Fibroblast of lung (primary cell): ENCODE measurements around the gene SETX. TPM values are rescaled to one million over a fixed set of nuclear protein-coding genes. Genes with fewer than 3 reads are reported as not detected.

Experiments used
- DNase-seq, 2 donors: peaks; one replicate each; pipeline versions ENCODE4 v3.0.0 to v3.0.0-alpha.2; 2010; ENCODE audit warnings: low read depth in 2 of 2
- H2AFZ ChIP-seq: 2 replicates; pipeline ENCODE4 v1.5.1; 2012; ENCODE audit warnings: low read length, control low read depth, inconsistent platforms
- H3K27ac ChIP-seq: 2 replicates; pipeline ENCODE4 v1.5.1; 2011; ENCODE audit warnings: low read length, control low read depth; ENCODE audit not compliant: insufficient read depth
- H3K27me3 ChIP-seq: 2 replicates; pipeline ENCODE4 v1.5.1; 2011; ENCODE audit warnings: mild to moderate bottlenecking, low read length; ENCODE audit not compliant: control insufficient read depth, insufficient read depth
- H3K36me3 ChIP-seq: 2 replicates; pipeline ENCODE4 v1.5.1; 2011; ENCODE audit warnings: low read length; ENCODE audit not compliant: control insufficient read depth, insufficient read depth
- H3K4me1 ChIP-seq: 2 replicates; pipeline ENCODE4 v1.5.1; 2011; ENCODE audit warnings: low read length; ENCODE audit not compliant: control insufficient read depth, insufficient read depth; ENCODE audit errors: extremely low read depth
- H3K4me2 ChIP-seq: 2 replicates; pipeline ENCODE4 v1.5.1; 2011; ENCODE audit warnings: low read length, control low read depth; ENCODE audit not compliant: insufficient read depth; ENCODE audit errors: extremely low read depth
- H3K4me3 ChIP-seq, 4 experiments: fragments of 200-600 bp in 1 of 4; sonication (generic) in 1 of 4; replicated peaks in 1 of 4; 2 replicates each; pipeline ENCODE4 v1.5.1; 2011 to 2016; ENCODE audit warnings: low read length in 4 of 4, low read depth in 3 of 4, mild to moderate bottlenecking in 3 of 4, control low read depth in 2 of 4, inconsistent platforms in 1 of 4, mixed read lengths in 1 of 4; ENCODE audit not compliant: insufficient read depth in 1 of 4; ENCODE audit errors: control extremely low read depth in 1 of 4
- H3K79me2 ChIP-seq: 2 replicates; pipeline ENCODE4 v1.5.1; 2012; ENCODE audit warnings: mild to moderate bottlenecking, low read length, inconsistent platforms; ENCODE audit not compliant: control insufficient read depth, insufficient read depth
- H3K9ac ChIP-seq: 2 replicates; pipeline ENCODE4 v1.5.1; 2011; ENCODE audit warnings: mild to moderate bottlenecking, low read length, control low read depth; ENCODE audit not compliant: insufficient read depth
- H3K9me3 ChIP-seq: 2 replicates; pipeline ENCODE4 v1.5.1; 2012; ENCODE audit warnings: low read depth, low read length; ENCODE audit not compliant: control insufficient read depth, insufficient read depth
- H4K20me1 ChIP-seq: 2 replicates; pipeline ENCODE4 v1.5.1; 2011; ENCODE audit warnings: low read length; ENCODE audit not compliant: control insufficient read depth, insufficient read depth; ENCODE audit errors: extremely low read depth
- EZH2 ChIP-seq: IDR thresholded peaks from 2 replicates; pipeline ENCODE4 v1.5.1; 2012; ENCODE audit warnings: low read length, control low read depth, mild to moderate bottlenecking; ENCODE audit errors: missing control alignments
- polyA plus RNA-seq, 2 donors: library from polyadenylated mRNA; depleted of rRNA in 1 of 2; stranded (reverse) in 1 of 2; unstranded in 1 of 2; fragments of >200 nt; gene quantifications; 2 replicates each; pipeline ENCODE4 v1.2.1, GENCODE V29; 2011 to 2012; ENCODE audit warnings: missing spikeins in 1 of 2
- total RNA-seq: library from RNA; depleted of rRNA; stranded (reverse); fragments of >200 nt; gene quantifications from 2 replicates; pipeline ENCODE4 v1.2.1, GENCODE V29; 2014
- TF ChIP-seq, protein P1 (sequence below), 2 donors: IDR thresholded peaks in 1 of 2; conservative IDR thresholded peaks in 1 of 2; 1 replicate in 1 of 2; 2 replicates in 1 of 2; pipeline ENCODE4 v1.5.1; 2011 to 2012; ENCODE audit warnings: low read length in 2 of 2, control low read depth in 1 of 2, inconsistent platforms in 1 of 2, low read depth in 1 of 2, mild to moderate bottlenecking in 1 of 2

The SETX gene
- total and polyA plus RNA-seq, 2 donors (not counting 1 experiment from before 2014, with no cell fraction given) = 31.5 to 78.3 TPM

DNA sequence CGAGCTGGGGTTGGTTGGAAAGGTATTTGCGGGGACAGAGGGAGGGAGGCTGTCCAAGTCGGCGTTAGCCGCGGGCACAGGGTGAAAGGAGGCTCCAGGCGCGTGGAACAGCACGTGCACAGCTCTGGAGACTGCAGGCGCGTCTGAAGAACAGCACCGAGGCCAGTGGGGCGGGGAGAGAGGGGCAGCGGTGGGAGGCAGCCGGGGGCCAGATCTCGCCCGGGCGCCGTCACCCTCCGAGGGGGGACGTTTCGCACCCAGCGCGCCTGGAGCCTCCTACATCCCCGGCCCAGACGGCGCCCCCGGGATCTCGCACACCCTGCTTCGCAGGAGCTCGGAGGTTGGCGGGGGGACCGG is 113.3 kb downstream of the SETX start:
- H2AFZ ChIP-seq = no peak overlapping the region
- peaks cover 18% of the 10 kb centered on the region for H3K27me3 ChIP-seq
- H3K36me3 ChIP-seq = no peaks in the 10 kb centered on the region
- H4K20me1 ChIP-seq = no peaks in the 10 kb centered on the region
- H3K4me2 ChIP-seq = peak overlapping the region; percentile 79
- H3K79me2 ChIP-seq = no peaks in the 10 kb centered on the region
- peak overlapping the region; percentile 7 to 55 (median 53) for H3K4me3 ChIP-seq
- TF ChIP-seq, protein P1, sequence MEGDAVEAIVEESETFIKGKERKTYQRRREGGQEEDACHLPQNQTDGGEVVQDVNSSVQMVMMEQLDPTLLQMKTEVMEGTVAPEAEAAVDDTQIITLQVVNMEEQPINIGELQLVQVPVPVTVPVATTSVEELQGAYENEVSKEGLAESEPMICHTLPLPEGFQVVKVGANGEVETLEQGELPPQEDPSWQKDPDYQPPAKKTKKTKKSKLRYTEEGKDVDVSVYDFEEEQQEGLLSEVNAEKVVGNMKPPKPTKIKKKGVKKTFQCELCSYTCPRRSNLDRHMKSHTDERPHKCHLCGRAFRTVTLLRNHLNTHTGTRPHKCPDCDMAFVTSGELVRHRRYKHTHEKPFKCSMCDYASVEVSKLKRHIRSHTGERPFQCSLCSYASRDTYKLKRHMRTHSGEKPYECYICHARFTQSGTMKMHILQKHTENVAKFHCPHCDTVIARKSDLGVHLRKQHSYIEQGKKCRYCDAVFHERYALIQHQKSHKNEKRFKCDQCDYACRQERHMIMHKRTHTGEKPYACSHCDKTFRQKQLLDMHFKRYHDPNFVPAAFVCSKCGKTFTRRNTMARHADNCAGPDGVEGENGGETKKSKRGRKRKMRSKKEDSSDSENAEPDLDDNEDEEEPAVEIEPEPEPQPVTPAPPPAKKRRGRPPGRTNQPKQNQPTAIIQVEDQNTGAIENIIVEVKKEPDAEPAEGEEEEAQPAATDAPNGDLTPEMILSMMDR (conservative IDR thresholded peaks at IDR 0.05 in 1 of 2, IDR thresholded peaks at IDR 0.05 in 1 of 2; ENCODE audit: low read depth in 1 of 2, low read length in 2 of 2) = no peak
- no peak for TF ChIP-seq EZH2
- no peaks in the 10 kb centered on the region for H3K9me3 ChIP-seq
- DNase-seq = no peak
- H3K9ac ChIP-seq = peak overlapping the region; percentile 10
- H3K27ac ChIP-seq = no peak overlapping the region
- peaks cover 16% of the 10 kb centered on the region for H3K4me1 ChIP-seq

DNA sequence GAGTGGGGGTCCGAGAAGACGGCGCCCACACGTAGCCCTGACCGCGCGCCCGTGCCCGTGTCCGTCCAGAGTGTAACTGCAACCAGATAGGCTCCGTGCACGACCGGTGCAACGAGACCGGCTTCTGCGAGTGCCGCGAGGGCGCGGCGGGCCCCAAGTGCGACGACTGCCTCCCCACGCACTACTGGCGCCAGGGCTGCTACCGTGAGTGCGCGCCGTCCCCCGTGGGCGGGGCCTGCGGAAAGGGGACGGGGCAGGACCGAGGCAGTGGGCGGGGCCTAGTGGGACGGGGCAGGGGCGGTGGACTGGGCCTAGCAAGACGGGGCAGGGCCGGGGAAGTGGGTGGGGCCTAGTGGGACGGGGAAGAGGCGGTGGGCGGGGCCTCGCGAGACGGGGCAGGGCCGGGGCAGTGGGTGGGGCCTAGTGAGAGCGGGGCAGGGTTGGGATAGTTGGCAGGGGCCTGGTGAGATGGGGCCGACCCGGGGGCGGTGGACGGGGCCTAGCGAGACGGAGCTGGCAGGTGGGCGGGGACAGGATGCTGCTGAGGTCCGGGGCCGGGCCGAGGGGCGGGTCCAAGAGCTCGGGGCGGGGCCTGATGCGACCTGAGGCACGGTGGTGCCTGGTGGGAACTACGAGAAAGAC is 113.8 kb downstream of the SETX start:
- Histone ChIP-seq H3K27me3 (peaks cover 18% of the 10 kb centered on the region), H3K4me3 (peak overlapping the region; percentile 7 to 55 (median 53)), H3K79me2 (no peaks in the 10 kb centered on the region), H3K27ac (no peak overlapping the region), H3K4me1 (peaks cover 16% of the 10 kb centered on the region), H3K9me3 (no peaks in the 10 kb centered on the region), H3K9ac (no peak overlapping the region), H3K36me3 (no peaks in the 10 kb centered on the region), H2AFZ (peak overlapping the region; percentile 26), H3K4me2 (peak overlapping the region; percentile 79), H4K20me1 (no peaks in the 10 kb centered on the region)
- peak; percentile 76 to 90 for DNase-seq
- no peak for TF ChIP-seq EZH2
- TF ChIP-seq, protein P1 (conservative IDR thresholded peaks at IDR 0.05 in 1 of 2, IDR thresholded peaks at IDR 0.05 in 1 of 2; ENCODE audit: low read depth in 1 of 2, low read length in 2 of 2) = no peak

DNA sequence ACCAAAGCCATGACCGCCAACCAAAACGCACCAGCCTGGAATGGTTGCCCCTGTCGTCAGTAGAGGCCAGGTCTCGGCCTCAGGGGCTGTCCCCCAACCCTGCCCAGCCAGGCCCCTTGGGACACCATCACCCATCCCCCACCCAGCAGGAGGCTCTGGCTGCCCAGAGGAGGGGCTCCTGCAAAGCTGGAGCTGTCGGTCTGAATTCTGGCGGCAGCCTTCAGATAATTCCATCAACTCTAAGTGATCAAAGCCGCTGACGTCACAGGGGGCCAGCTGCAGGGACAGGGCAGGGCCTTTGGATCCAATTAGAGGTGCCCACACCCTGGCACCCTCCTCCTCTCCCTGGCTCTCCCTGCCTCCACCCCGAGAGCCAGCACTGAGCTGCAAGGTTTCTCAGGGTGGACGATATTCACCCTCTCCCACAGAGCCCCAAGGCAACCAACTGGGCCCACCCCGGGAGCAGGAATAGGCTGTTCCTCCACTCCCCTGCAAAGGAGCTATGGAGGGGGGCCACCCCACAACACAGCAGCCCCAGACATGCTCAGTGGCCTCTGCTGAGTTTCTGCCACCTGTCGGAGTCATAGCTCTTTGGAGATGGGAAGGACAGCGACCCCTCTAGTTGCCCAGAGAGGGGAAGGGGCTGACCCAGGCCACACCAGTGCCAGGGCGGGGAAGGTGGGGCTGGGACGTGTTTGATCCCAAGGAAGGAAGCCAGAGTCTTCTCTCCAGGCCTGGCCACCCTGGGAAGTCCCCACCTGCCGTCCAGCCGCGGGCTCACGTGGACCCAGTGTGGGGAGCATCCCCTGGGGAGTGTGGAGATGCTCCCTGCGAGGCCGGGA is 114.6 kb downstream of the SETX start:
- Histone ChIP-seq H4K20me1 (no peaks in the 10 kb centered on the region), H3K27me3 (peaks cover 19% of the 10 kb centered on the region), H3K4me2 (no peak overlapping the region), H3K36me3 (no peaks in the 10 kb centered on the region), H3K79me2 (no peaks in the 10 kb centered on the region), H3K9ac (no peak overlapping the region), H2AFZ (no peak overlapping the region), H3K4me1 (peaks cover 12% of the 10 kb centered on the region), H3K27ac (no peak overlapping the region), H3K9me3 (no peaks in the 10 kb centered on the region), H3K4me3 (no peak overlapping the region)
- DNase-seq = no peak
- no peak for TF ChIP-seq EZH2
- TF ChIP-seq, protein P1 (conservative IDR thresholded peaks at IDR 0.05 in 1 of 2, IDR thresholded peaks at IDR 0.05 in 1 of 2; ENCODE audit: low read depth in 1 of 2, low read length in 2 of 2) = no peak
